Glutamatergic neuron (in vitro differentiated cells): ENCODE data around the gene MIB2. TPM values are rescaled to one million over a fixed set of nuclear protein-coding genes. Genes with fewer than 3 reads are reported as not detected.
"Not testable (repeated sequence)": the region's sequence is repeated elsewhere in the genome, so short reads cannot be mapped to it uniquely, and the experiment has no call there.

Source experiments
- DNase-seq: peaks from one replicate; pipeline ENCODE4 v3.0.0; 2022
- H3K27ac Mint-ChIP-seq: one replicate; pipeline ENCODE4 v1.8.0; 2020; ENCODE audit warnings: mild to moderate bottlenecking, mixed read lengths, inconsistent platforms; ENCODE audit not compliant: unreplicated experiment
- H3K27me3 Mint-ChIP-seq: one replicate; pipeline ENCODE4 v1.8.0; 2020; ENCODE audit warnings: mild to moderate bottlenecking, moderate library complexity, mixed read lengths, inconsistent platforms; ENCODE audit not compliant: unreplicated experiment
- H3K36me3 Mint-ChIP-seq: one replicate; pipeline ENCODE4 v1.8.0; 2020; ENCODE audit warnings: mild to moderate bottlenecking, mixed read lengths, inconsistent platforms; ENCODE audit not compliant: unreplicated experiment
- H3K4me1 Mint-ChIP-seq: one replicate; pipeline ENCODE4 v1.8.0; 2020; ENCODE audit warnings: mild to moderate bottlenecking, low read depth, mixed read lengths, inconsistent platforms; ENCODE audit not compliant: unreplicated experiment
- H3K4me3 Mint-ChIP-seq: one replicate; pipeline ENCODE4 v1.8.0; 2020; ENCODE audit warnings: mild to moderate bottlenecking, mixed read lengths, inconsistent platforms; ENCODE audit not compliant: unreplicated experiment
- H3K9me3 Mint-ChIP-seq: one replicate; pipeline ENCODE4 v1.8.0; 2020; ENCODE audit warnings: mild to moderate bottlenecking, moderate library complexity, mixed read lengths, inconsistent platforms; ENCODE audit not compliant: unreplicated experiment
- total RNA-seq: library from RNA; stranded (reverse); fragmentation: NEBNext Ultra II Directional; extraction: Animal tissue kit (Norgen Biotek cat#: 25700); gene quantifications from one replicate; pipeline ENCODE4 v1.2.1, GENCODE V29; 2021; ENCODE audit not compliant: unreplicated experiment
- TF ChIP-seq, protein P1 (sequence below): fragments of 200-600 bp; sonication (generic); IDR thresholded peaks from one replicate; pipeline ENCODE4 v1.5.0; 2021; ENCODE audit not compliant: partially characterized antibody, unreplicated experiment

Gene MIB2
- total RNA-seq, 1 donor from 2014 or later, result 77.7 TPM

DNA sequence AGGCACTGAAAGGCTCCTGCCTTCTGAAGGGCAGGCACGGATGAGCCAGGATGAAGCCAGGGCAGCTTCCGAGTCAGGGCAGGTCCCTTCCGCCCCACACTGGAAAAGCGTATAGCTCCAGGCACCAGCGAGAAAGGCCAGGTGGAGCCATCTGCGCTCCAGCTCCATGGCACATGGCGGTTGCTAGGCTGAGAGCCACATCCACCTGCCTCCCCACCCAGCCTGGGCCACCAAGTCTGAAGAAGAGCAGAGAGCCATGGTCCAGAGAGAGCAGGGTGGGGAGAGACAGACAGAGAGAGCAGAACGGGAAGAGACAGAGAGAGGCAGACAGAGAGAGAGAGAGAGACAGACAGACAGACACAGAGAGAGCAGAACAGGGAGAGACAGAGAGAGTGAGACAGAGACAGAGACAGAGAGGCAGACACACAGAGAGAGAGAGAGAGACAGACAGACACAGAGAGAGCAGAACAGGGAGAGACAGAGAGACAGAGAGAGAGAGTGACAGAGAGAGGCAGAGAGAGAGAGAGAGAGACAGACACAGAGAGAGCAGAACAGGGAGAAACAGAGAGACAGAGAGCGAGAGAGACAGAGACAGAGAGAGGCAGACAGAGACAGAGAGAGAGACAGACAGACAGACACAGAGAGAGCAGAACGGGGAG is 20.6 kb upstream of the MIB2 start:
- TF ChIP-seq, protein P1, sequence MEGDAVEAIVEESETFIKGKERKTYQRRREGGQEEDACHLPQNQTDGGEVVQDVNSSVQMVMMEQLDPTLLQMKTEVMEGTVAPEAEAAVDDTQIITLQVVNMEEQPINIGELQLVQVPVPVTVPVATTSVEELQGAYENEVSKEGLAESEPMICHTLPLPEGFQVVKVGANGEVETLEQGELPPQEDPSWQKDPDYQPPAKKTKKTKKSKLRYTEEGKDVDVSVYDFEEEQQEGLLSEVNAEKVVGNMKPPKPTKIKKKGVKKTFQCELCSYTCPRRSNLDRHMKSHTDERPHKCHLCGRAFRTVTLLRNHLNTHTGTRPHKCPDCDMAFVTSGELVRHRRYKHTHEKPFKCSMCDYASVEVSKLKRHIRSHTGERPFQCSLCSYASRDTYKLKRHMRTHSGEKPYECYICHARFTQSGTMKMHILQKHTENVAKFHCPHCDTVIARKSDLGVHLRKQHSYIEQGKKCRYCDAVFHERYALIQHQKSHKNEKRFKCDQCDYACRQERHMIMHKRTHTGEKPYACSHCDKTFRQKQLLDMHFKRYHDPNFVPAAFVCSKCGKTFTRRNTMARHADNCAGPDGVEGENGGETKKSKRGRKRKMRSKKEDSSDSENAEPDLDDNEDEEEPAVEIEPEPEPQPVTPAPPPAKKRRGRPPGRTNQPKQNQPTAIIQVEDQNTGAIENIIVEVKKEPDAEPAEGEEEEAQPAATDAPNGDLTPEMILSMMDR, result no peak
- DNase-seq, result peak; percentile 76
- Mint-ChIP-seq H3K4me3 (no peak overlapping the region), H3K27ac (no peak overlapping the region), H3K4me1 (peaks cover 1% of the 10 kb centered on the region), H3K27me3 (peaks cover 10% of the 10 kb centered on the region), H3K36me3 (peaks cover 5% of the 10 kb centered on the region), H3K9me3 (peaks cover 6% of the 10 kb centered on the region)

DNA sequence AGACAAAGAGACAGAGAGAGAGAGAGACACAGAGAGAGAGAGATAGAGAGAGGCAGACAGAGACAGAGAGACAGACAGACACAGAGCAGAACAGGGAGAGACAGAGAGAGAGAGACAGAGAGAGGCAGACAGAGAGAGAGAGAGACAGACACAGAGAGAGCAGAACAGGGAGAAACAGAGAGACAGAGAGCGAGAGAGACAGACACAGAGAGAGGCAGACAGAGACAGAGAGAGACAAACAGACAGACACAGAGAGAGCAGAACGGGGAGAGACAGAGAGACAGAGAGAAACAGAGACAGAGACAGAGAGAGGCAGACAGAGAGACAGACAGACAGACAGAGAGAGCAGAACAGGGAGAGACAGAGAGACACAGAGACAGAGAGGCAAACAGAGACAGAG is 20.0 kb upstream of the MIB2 start:
- H3K36me3 Mint-ChIP-seq, H3K9me3 Mint-ChIP-seq, H3K4me3 Mint-ChIP-seq, H3K27ac Mint-ChIP-seq, H3K27me3 Mint-ChIP-seq, H3K4me1 Mint-ChIP-seq, DNase-seq: not testable (repeated sequence)

DNA sequence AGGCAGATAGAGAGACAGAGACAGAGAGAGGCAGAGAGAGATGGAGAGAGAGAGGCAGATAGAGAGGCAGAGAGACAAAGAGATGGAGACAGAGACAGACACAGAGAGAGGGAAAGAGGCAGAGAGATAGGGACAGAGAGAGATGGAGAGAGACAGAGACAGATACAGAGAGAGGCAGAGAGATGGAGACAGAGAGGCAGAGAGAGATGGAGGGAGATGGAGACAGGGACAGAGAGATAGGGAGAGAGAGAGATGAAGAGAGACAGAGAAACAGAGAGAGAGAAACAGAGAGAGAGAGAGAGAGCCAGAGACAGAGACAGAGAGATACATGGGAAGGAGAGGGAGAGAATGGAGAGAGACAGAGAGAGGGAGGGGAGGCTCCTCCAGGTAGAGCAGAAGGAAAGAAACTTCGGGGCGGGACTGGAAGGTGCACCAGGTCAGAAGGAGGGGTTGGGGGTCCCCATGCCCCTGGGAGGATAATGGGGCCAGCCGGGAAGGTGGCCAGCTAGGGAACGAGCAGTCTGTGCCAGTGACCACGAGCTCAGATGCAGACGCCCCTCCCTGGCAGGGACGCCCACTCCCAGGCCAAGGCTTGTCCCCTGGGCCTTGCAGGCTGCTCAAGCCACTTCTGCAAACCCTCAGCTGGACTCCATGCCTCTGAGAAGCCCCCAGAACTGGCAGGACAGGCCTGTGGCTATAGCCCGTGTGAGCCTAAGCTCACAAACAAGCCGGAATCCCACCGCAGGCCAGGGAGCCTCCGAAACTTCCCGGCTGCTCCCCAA is 18.6 kb upstream of the MIB2 start:
- Mint-ChIP-seq H3K9me3 (peaks cover 2% of the 10 kb centered on the region), H3K4me3 (no peak overlapping the region), H3K36me3 (peaks cover 4% of the 10 kb centered on the region), H3K27me3 (peaks cover 5% of the 10 kb centered on the region), H3K27ac (no peak overlapping the region), H3K4me1 (peaks cover 1% of the 10 kb centered on the region)
- TF ChIP-seq, protein P1, result no peak
- no peak for DNase-seq

DNA sequence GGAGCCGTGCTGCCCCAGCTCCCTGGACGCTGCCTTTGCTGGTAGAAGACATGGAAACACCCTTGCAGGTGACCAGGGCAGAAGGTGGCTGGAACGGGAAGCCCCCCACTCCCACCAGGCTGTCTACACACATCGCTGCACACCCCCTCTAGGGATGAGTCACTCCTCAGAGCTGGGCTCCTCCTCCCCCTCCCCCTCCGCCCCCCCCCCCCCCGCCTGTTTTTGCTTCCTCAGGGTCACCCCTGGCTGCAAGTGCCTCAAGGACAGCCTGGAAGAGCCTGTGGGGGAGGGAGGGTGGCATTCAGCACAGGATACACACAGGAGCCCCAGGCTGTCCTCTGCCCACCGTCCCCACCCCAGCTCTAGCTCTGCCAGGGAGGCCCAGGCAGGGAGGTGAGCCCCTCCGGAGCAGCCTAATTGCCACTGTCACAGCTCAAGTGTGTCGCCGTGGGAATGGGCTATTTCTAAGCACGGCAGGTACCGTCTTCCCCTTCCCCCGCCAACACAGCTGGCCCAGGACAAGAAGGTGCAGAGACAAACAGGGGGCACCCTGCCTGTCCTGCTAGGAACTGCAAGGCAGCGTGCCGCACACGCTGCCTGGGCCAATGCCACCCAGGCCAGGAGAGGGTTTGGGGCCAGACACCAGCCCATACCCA is 17.9 kb upstream of the MIB2 start:
- Mint-ChIP-seq H3K36me3 (no peaks in the 10 kb centered on the region), H3K27ac (no peak overlapping the region), H3K4me3 (no peak overlapping the region), H3K4me1 (peaks cover 1% of the 10 kb centered on the region), H3K27me3 (peaks cover 5% of the 10 kb centered on the region), H3K9me3 (peaks cover 2% of the 10 kb centered on the region)
- TF ChIP-seq, protein P1, result peak; percentile 51
- DNase-seq, result no peak

DNA sequence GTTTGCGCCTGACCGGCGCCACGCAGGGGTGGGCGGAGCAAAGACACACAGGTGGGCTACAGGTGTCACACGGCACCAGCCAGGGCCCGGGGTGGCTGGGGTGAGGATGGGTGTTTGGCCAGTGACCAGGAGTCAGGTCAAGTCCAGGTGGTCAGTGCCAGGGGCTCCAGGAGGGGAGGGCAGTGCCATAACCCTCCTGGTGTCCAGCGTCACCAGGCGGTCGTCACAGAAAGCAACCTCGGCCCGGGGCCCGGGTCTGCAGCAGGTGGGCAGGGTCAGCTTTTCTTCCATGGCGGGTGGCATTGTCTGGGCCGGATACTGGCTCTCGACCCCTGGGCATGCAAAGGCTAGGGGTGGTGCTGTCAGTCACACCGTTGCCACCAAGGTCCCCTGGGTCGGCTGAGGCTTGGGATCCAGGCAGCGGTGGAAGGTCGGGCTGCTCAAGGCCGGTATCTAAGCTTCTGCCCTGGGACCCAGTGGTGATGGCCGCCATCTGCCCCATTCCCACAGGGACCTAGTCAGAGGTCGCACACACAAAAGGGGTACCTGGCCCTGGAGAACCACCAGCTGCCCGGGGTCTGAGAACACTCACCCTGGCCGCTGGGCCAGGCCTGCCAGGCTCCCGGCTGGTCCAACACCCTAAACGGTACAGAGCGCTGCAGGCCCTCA is 17.1 kb upstream of the MIB2 start:
- no peak for DNase-seq
- no peak overlapping the region for H3K4me3 Mint-ChIP-seq
- H3K9me3 Mint-ChIP-seq, result peaks cover 2% of the 10 kb centered on the region
- H3K27me3 Mint-ChIP-seq, result peaks cover 6% of the 10 kb centered on the region
- peaks cover 1% of the 10 kb centered on the region for H3K4me1 Mint-ChIP-seq
- TF ChIP-seq, protein P1, result no peak
- no peaks in the 10 kb centered on the region for H3K36me3 Mint-ChIP-seq
- H3K27ac Mint-ChIP-seq, result no peak overlapping the region
